ENCODE data around the gene PAQR4. TPM values are rescaled to one million over a fixed set of nuclear protein-coding genes. Genes with fewer than 3 reads are reported as not detected.
"Not testable (repeated sequence)": the region's sequence is repeated elsewhere in the genome, so short reads cannot be mapped to it uniquely, and the experiment has no call there.

The PAQR4 gene
- total and polyA plus RNA-seq, 2 of the 13 experiments (the other 11 are each of a cell fraction or from before 2014, with no cell fraction given) = 15.9 to 24.8 TPM

DNA sequence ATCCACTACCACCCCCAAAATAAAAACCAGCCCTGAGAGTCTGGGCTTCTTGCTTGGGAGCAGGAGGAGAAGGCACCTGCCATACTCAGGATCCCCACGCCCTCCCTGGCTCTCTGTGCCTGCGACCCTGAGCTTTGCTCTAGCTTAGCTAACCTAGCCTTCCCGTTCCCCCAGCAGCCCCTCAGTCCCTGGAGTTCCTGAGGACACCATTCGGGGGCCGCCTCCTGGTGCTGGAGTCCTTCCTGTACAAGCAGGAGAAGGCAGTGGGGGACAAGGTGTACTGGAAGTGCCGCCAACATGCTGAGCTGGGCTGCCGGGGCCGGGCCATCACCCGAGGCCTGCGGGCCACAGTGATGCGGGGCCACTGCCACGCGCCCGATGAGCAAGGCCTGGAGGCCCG is 38.9 kb upstream of the PAQR4 start:
- ChIA-PET POLR2A (no interaction called here), CTCF (ENCODE audit: low intra/inter-chr PET ratio, low total read pairs) (no interaction called here)
- Histone ChIP-seq H3K27ac (ENCODE audit: extremely low read length, insufficient read depth, low read length) (no peak overlapping the region), H3K27me3 (ENCODE audit: control insufficient read depth in 1 of 2, insufficient read depth in 2 of 2, low read length in 2 of 2) (no peaks in the 10 kb centered on the region), H3K79me2 (ENCODE audit: insufficient read depth, low read length) (no peaks in the 10 kb centered on the region), H3K4me3 (replicated peaks in 1 of 3; ENCODE audit: insufficient read depth in 1 of 3, low read depth in 2 of 3, low read length in 3 of 3) (no peak overlapping the region), H2AFZ (ENCODE audit: low read length) (no peak overlapping the region), H3K4me1 (ENCODE audit: insufficient read depth, low read length) (0 out of 2 replicates have a peak, but pooled peaks cover 9% of the 10 kb centered on the region), H3K9me3 (ENCODE audit: low read length) (no peaks in the 10 kb centered on the region), H4K20me1 (ENCODE audit: insufficient read depth, low read length) (no peaks in the 10 kb centered on the region), H3K4me2 (ENCODE audit: low read depth, low read length) (no peak overlapping the region), H3K36me3 (replicated peaks in 1 of 2; ENCODE audit: control insufficient read depth in 1 of 2, insufficient read depth in 2 of 2, low read length in 2 of 2) (peaks cover 8 to 9% of the 10 kb centered on the region in 2 experiments; a peak in 3 of 5 replicates), H3K9ac (ENCODE audit: insufficient read depth, low read depth, low read length) (no peak overlapping the region)
- TF ChIP-seq TCF7L2 (IDR thresholded peaks at IDR 0.05; ENCODE audit: low read depth, low read length) = no peak
- intact Hi-C loops (cut with micrococcal nuclease; ENCODE audit: unreplicated experiment) = no loop called here
- ATAC-seq = no peak
- DNase-seq (ENCODE audit: low spot score) = no peak
- FAIRE-seq = no peak
- no TSS peak for BruUV-seq (replicated peaks)
- WGBS (ENCODE audit: low lambda C conversion rate) = 87% methylated on average over 6 of the region's 15 CpGs
- in situ Hi-C loops (cut with HindIII; ENCODE audit: extremely low pct_ligation_motif_present, low pct_unique_long_range_greater_than_20kb) = no loop called here

DNA sequence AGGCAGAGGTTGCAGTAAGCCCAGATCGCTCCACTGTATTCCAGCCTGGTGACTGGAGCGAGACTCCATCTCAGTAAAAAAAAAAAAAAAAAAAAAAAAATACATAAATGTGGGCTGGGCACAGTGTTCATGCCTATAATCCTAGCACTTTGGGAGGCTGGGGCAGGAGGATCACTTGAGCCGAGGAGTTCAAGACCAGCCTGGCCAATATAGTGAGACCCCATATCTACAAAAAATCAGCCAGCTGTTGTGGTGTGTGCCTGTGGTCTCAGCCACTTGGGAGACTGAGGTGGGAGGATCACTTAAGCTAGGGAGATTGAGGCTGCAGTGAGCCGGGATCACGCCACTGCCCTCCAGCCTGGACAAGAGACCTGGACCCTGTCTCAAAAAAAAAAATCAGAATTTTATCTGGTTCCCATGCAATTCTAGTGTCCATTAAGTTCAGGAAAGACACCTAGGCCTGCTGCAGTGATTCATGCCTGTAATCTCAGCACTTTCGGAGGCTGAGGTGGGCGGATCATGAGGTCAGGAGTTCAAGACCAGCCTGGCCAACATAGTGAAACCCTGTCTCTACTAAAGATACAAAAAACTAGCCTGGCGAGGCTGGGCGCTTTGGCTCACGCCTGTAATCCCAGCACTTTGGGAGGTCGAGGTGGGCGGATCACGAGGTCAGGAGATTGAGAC is 37.8 kb upstream of the PAQR4 start:
- H3K36me3 ChIP-seq (replicated peaks in 1 of 2; ENCODE audit: control insufficient read depth in 1 of 2, insufficient read depth in 2 of 2, low read length in 2 of 2); POLR2A ChIA-PET; FAIRE-seq; CTCF ChIA-PET (ENCODE audit: low intra/inter-chr PET ratio, low total read pairs); H2AFZ ChIP-seq (ENCODE audit: low read length); H3K4me2 ChIP-seq (ENCODE audit: low read depth, low read length); H3K9ac ChIP-seq (ENCODE audit: insufficient read depth, low read depth, low read length); H3K9me3 ChIP-seq (ENCODE audit: low read length); in situ Hi-C loops (cut with HindIII; ENCODE audit: extremely low pct_ligation_motif_present, low pct_unique_long_range_greater_than_20kb); H4K20me1 ChIP-seq (ENCODE audit: insufficient read depth, low read length); H3K27ac ChIP-seq (ENCODE audit: extremely low read length, insufficient read depth, low read length); H3K4me3 ChIP-seq (replicated peaks in 1 of 3; ENCODE audit: insufficient read depth in 1 of 3, low read depth in 2 of 3, low read length in 3 of 3); H3K4me1 ChIP-seq (ENCODE audit: insufficient read depth, low read length); H3K27me3 ChIP-seq (ENCODE audit: control insufficient read depth in 1 of 2, insufficient read depth in 2 of 2, low read length in 2 of 2); ATAC-seq; BruUV-seq (replicated peaks); H3K79me2 ChIP-seq (ENCODE audit: insufficient read depth, low read length); intact Hi-C loops (cut with micrococcal nuclease; ENCODE audit: unreplicated experiment); DNase-seq (ENCODE audit: low spot score): not testable (repeated sequence)
- WGBS (ENCODE audit: low lambda C conversion rate) = 96% methylated on average over 13 of the region's 13 CpGs

- FAIRE-seq (no peak), ATAC-seq (no peak), DNase-seq (ENCODE audit: low spot score) (no peak)
- WGBS (ENCODE audit: low lambda C conversion rate) = 100% methylated on average over 1 of the region's 30 CpGs
- no TSS peak for BruUV-seq (replicated peaks)
- Histone ChIP-seq H3K79me2 (ENCODE audit: insufficient read depth, low read length) (no peaks in the 10 kb centered on the region), H3K27ac (ENCODE audit: extremely low read length, insufficient read depth, low read length) (no peak overlapping the region), H3K9ac (ENCODE audit: insufficient read depth, low read depth, low read length) (no peak overlapping the region), H3K4me1 (ENCODE audit: insufficient read depth, low read length) (no peaks in the 10 kb centered on the region), H2AFZ (ENCODE audit: low read length) (no peak overlapping the region), H4K20me1 (ENCODE audit: insufficient read depth, low read length) (no peaks in the 10 kb centered on the region), H3K4me2 (ENCODE audit: low read depth, low read length) (no peak overlapping the region), H3K4me3 (replicated peaks in 1 of 3; ENCODE audit: insufficient read depth in 1 of 3, low read depth in 2 of 3, low read length in 3 of 3) (no peak overlapping the region), H3K27me3 (ENCODE audit: control insufficient read depth in 1 of 2, insufficient read depth in 2 of 2, low read length in 2 of 2) (no peaks in the 10 kb centered on the region), H3K36me3 (replicated peaks in 1 of 2; ENCODE audit: control insufficient read depth in 1 of 2, insufficient read depth in 2 of 2, low read length in 2 of 2) (peaks cover 8 to 16% of the 10 kb centered on the region in 2 experiments; a peak in 3 of 5 replicates), H3K9me3 (ENCODE audit: low read length) (no peaks in the 10 kb centered on the region)
- POLR2A ChIA-PET = no interaction called here
- in situ Hi-C loops (cut with HindIII; ENCODE audit: extremely low pct_ligation_motif_present, low pct_unique_long_range_greater_than_20kb) = no loop called here
- CTCF ChIA-PET (ENCODE audit: low intra/inter-chr PET ratio, low total read pairs) = no interaction called here
- intact Hi-C loops (cut with micrococcal nuclease; ENCODE audit: unreplicated experiment) = no loop called here
- TF ChIP-seq SP140L (CRISPR knock-in tag; IDR thresholded peaks at IDR 0.05; ENCODE audit: borderline replicate concordance) (no peak), CBX1 (IDR thresholded peaks at IDR 0.05; ENCODE audit: low read depth) (no peak)
- TF ChIP-seq, protein P1, sequence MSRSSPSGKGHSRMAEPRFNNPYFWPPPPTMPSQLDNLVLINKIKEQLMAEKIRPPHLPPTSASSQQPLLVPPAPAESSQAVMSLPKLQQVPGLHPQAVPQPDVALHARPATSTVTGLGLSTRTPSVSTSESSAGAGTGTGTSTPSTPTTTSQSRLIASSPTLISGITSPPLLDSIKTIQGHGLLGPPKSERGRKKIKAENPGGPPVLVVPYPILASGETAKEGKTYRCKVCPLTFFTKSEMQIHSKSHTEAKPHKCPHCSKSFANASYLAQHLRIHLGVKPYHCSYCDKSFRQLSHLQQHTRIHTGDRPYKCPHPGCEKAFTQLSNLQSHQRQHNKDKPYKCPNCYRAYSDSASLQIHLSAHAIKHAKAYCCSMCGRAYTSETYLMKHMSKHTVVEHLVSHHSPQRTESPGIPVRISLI (CRISPR knock-in tag; IDR thresholded peaks at IDR 0.05; ENCODE audit: borderline replicate concordance) = no peak
- TF ChIP-seq, protein P2, sequence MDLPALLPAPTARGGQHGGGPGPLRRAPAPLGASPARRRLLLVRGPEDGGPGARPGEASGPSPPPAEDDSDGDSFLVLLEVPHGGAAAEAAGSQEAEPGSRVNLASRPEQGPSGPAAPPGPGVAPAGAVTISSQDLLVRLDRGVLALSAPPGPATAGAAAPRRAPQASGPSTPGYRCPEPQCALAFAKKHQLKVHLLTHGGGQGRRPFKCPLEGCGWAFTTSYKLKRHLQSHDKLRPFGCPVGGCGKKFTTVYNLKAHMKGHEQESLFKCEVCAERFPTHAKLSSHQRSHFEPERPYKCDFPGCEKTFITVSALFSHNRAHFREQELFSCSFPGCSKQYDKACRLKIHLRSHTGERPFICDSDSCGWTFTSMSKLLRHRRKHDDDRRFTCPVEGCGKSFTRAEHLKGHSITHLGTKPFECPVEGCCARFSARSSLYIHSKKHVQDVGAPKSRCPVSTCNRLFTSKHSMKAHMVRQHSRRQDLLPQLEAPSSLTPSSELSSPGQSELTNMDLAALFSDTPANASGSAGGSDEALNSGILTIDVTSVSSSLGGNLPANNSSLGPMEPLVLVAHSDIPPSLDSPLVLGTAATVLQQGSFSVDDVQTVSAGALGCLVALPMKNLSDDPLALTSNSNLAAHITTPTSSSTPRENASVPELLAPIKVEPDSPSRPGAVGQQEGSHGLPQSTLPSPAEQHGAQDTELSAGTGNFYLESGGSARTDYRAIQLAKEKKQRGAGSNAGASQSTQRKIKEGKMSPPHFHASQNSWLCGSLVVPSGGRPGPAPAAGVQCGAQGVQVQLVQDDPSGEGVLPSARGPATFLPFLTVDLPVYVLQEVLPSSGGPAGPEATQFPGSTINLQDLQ (CRISPR knock-in tag; IDR thresholded peaks at IDR 0.05) = no peak
- TF ChIP-seq, protein P3, sequence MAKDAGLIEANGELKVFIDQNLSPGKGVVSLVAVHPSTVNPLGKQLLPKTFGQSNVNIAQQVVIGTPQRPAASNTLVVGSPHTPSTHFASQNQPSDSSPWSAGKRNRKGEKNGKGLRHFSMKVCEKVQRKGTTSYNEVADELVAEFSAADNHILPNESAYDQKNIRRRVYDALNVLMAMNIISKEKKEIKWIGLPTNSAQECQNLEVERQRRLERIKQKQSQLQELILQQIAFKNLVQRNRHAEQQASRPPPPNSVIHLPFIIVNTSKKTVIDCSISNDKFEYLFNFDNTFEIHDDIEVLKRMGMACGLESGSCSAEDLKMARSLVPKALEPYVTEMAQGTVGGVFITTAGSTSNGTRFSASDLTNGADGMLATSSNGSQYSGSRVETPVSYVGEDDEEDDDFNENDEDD (CRISPR knock-in tag; IDR thresholded peaks at IDR 0.05; ENCODE audit: borderline replicate concordance) = no peak
Measured at GRCh38 chr16:2933136-2933535, 36.0 kb upstream of the PAQR4 start.
